Activated CD8-positive, alpha-beta memory T cell treated with anti-CD3 and anti-CD28 coated beads for 24 hours (primary cell): ENCODE results near the gene LTBP3.
"Not testable (repeated sequence)": the region's sequence is repeated elsewhere in the genome, so short reads cannot be mapped to it uniquely, and the experiment has no call there.

Source experiments
- DNase-seq: peaks from one replicate; pipeline ENCODE4 v3.0.0-alpha.2; 2020

The LTBP3 gene

DNA sequence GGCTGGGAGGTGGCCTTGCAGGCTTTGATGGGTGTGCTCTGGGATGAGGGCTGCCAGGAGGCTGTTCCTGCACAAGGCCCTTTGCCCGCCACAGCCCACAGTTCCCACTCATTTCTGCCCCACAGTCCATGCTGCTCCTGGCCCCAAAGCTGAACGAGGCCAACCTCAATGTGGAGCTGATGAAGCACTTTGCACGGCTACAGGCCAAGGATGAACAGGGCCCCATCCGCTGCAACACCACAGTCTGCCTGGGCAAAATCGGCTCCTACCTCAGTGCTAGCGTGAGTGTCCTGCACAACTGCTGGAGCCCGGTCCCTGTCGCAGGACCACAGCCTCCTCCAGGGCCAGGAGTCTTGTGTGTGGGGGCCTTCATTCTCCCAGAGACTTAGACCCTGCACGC lies 23.1 kb downstream of the LTBP3 start:
- no peak for DNase-seq

DNA sequence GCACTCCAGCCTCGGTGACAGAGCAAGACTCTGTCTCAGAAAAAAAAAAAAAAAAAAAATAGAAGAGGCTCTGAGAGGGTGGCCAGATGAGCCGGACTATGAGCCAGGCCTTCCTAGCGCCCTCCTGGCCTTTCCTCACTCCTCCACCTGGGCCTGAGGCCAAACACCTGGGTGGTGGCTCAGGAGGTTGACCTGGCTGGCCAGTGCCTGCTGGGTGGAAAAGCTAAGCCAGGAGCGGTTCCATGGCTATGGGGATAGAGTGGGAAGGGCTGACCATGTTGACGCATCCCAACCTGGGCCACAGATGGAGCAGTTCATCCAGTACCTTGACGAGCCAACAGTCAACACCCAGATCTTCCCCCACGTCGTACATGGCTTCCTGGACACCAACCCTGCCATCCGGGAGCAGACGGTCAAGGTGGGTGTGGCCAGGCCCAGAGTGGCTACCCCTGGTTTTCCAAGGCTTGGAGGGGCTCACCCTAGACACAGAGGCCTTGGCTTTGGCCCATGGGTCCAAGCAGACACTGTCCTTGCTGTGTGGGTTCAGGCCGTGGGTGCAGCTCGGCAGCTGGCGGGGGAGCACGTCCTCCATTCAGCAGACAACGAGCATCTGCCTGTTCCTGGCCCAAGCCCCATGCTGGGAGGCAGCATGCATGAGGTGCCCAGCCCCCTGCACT lies 25.6 kb downstream of the LTBP3 start:
- DNase-seq, result no peak

DNA sequence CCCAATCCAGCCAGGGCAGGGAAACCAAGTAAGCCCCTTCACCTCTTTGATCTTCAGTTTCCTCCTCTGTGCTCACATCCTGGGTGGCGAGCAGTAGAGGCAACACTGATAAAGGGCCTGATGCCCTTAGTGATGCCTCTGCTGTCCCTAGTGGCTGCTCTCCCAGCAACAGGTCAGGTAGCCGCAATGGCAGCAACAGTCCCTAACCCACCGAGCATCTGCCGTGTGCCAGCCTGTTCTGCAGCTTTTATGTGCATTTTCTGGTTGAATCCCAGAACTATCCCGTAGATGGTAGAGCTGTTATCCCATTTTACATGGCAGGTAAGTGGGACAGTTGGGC lies 28.0 kb downstream of the LTBP3 start:
- DNase-seq, result no peak

DNA sequence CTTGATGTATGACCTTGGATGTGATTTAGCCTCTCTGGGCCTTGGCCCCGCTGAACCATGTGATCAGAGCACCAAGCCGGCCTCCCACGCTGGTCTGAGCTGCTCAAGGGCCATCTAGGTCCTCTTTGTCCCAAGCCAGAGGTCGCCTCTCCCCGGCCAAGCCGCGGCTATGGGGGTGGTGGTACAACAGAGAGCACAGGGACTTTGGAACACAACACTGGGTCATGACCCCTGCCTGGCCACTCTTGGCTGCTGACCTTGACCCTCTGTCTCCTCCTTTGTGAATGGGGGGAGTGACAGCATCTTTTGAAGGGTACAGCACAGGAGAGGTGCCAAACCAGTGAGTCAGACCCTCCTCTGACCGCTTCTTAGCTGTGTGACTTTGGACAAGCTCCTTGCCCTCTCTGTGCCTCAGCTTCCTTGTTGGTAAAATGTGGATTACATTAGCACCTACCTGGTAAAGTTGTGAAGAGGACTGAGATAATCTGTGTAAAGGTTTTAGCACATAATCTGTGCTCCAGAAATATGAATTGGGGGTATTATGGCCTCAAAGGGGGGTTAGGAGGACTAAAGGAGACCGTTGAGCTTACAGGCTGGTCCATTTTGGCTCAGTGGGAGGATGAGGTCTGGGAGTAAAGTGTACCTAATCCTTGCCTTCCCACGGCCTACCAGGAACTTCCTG lies 28.5 kb downstream of the LTBP3 start:
- no peak for DNase-seq

DNA sequence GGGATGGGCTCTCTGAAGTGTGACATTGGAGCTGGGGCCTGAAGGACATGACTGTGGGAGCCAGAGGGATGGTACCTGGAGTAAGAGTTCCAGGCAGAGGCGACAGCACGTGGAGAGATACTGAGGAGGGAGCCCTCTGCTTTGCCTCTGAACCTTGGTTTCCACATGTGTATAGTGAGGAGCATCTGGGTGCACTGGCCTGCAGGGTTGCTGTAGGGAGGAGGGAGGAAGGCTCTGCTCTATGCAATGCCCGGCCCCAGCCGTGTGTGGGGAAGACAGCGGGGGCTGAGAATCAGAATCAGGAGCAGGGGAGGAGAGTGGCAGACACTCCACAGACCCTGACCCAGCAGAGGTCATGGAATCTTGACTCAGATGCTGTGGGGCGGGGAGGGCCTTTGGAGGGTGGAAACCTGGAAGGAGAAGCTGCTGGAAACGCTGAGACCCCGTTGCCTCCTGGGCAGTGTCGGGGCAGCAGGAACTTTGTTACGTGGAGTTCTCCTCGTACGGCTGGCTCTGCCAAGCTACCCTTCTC lies 29.3 kb downstream of the LTBP3 start:
- DNase-seq, result no peak

DNA sequence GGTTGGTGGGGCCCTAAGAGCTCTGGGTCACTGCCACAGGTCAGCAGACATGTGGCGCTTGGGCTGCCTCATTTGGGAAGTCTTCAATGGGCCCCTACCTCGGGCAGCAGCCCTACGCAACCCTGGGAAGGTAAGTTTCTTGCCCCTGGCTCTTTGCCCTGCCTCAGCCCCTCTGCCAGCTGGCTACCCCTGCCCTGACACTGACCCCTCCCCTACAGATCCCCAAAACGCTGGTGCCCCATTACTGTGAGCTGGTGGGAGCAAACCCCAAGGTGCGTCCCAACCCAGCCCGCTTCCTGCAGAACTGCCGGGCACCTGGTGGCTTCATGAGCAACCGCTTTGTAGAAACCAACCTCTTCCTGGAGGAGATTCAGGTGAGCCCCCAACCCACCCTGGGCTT lies 31.4 kb downstream of the LTBP3 start:
- no peak for DNase-seq

DNA sequence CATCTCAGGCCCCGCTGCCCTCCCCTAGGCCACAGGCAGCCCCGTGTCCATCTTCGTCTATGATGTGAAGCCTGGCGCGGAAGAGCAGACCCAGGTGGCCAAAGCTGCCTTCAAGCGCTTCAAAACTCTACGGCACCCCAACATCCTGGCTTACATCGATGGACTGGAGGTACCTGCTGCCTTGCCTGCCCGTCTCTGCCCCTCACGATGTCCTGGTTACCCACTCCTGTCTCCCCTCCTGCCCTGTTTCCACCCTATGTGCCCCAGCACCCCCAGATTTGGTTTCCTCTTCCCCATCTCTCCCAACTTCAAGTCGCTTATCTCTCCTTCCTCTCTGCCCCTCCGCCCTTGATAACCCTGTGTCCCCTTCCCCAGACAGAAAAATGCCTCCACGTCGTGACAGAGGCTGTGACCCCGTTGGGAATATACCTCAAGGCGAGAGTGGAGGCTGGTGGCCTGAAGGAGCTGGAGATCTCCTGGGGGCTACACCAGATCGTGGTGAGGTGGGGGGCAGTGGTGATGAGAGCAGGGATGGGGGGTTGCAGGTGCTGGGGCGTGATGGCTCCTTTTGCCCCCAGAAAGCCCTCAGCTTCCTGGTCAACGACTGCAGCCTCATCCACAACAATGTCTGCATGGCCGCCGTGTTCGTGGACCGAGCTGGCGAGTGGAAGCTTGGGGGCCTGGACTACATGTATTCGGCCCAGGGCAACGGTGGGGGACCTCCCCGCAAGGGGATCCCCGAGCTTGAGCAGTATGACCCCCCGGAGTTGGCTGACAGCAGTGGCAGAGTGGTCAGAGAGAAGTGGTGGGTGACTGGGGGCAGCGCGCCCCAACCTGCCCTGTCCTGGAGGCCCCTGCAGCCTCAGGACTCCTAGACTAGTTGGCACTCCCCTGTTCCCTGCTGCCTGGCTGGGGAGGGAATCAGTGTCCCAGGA lies 32.3 kb downstream of the LTBP3 start:
- DNase-seq, result no peak

DNA sequence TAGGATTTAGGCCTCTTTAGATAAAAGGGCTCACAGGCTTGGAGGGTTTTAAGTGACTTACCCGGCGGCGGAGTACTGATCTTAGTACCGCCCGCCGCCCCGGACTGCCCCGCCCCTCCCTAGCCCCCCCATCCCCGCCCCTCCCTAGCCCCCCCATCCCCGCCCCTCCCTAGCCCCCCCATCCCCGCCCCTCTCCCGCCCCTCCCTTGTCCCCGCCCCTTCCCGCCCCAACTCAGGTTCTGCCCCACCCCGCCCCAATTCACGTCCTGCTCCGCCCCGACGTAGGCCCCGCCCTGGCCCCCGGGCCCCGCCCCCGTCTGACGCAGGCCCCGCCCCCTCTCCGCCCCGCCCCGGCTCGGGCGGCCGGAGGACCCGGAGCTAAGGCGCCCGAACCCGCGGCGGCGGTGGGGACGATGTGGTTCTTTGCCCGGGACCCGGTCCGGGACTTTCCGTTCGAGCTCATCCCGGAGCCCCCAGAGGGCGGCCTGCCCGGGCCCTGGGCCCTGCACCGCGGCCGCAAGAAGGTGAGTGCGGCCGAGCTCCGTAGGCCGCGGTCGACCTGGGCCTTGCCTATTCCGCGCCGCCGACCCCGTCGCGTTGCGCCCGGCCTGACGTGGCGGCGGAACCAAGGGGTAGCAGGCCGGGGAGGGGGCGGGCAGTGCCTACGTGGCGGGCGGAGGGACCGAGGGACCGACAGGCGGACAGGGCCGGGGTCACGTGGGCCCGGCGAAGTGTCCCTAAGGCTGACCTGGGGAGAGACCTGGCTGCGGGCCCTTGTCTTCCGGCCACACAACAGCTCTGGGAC lies 33.2 kb downstream of the LTBP3 start, which contains the start of gene SCYL1:
Gene SCYL1, plus strand, starts transcription at position 343 of the 805 bp plus-strand sequence. Its CDS starts 71 bp downstream, at position 414.
- DNase-seq, result peak; percentile 91

DNA sequence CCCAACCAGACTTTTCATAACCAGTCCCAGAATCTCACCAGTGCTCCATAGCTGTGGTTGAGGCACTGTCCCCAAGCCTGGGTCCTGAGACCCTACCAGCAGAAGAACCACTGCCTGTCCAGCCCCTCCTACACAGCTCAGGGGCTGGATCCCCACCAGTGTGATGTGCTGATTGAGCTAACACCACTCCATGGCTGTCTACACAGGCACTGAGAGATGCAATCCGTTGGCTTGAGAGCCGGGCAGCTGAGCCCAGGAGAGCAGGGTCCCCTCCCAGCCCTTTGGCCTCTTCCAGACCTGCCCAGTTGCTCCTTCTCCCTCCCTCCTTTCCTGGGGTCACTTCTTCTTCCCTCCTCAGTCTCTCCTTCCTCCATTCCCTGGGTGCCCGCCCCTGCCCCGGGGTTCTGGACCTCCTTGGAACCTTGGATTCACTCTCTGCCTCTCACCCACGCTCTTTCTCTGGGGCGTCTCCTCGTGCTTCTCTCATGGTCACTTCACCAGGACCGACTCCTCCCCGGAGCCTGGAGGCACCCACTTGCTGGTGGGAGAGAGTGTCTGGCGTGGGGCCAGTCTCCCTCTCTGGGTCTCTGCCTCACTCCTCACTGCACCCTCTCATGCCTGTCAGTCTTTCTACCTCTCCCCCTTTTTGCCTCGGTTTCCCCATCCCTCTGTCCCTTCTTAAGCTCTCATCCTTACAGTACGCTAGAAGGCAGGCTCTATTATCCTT lies 34.0 kb downstream of the LTBP3 start:
- DNase-seq, result no peak

DNA sequence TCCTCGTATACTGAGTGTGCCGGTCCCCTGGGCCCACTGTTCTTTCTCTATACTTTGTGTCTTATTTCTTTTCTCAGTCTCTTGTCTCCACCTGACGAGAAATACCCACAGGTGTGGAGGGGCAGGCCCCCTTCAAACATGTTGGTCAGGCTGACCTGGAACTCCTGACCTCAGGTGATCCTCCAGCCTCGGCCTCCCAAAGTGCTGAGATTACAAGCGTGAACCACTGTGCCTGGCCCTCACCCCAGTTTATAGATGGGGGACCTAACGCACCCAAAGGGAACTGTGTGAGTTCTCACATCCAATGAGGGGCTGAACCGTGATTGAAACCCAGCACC lies 34.6 kb downstream of the LTBP3 start:
- DNase-seq, result not testable (repeated sequence)

DNA sequence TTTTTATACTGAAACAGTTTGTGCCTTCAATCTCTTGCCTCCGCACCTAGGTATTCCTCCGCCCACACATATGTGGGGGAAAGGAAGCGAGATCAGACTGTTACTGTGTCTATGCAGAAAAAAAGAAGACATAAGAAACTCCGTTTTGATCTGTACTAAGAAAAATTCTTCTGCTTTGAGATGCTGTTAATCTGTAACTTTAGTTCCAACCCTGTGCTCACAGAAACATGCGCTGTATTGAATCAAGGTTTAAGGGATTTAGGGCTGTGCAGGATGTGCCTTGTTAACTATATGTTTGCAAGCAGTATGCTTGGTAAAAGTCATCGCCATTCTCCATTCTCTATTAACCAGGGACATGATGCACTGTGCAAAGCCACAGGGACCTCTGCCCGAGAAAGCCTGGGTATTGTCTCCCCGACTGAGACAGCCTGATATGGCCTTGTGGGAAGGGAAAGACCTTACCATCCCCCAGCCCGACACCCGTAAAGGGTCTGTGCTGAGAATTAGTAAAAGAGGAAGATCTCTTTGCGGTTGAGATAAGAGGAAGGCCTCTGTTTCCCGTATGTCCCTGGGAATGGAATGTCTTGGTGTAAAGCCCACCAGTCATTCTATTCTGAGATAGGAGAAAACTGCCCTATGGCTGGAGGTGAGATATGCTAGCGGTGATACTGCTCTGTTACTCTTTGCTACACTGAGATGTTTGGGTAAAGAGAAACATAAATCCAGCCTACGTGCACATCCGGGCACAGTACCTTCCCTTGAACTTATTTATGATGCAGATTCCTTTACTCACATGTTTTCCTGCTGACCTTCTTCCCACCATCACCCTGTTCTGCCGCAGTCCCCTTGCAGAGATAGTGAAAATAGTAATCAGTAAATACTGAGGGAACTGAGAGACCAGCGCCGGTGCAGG lies 35.2 kb downstream of the LTBP3 start:
- DNase-seq, result not testable (repeated sequence)

DNA sequence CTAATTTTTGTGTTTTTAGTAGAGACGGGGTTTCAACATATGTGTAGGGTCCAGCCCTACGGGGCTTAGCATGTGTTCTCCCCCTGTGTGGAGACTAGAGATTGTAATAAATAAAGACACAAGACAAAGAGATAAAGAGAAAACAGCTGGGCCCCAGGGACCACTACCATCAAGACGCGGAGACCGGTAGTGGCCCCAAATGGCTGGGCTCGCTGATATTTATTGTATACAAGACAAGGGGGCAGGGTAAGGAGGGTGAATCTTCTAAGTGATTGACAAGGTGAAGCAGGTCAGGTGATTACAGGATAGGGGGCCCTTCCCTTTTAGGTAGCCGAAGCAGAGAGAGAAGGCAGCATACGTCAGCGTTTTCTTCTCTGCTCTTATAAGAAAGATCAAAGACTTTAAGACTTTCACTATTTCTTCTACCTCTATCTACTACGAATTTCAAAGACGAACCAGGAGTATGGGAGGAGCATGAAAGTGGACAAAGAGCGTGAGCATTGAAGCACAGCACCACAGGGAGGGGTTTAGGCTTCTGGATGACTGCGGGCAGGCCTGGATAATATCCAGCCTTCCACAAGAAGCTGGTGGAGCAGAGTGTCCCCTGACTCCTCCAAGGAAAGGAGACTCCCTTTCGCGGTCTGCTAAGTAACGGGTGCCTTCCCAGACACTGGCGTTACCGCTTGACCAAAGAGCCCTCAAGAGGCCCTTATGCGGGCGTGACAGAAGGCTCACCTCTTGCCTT lies 36.2 kb downstream of the LTBP3 start:
- DNase-seq, result not testable (repeated sequence)

DNA sequence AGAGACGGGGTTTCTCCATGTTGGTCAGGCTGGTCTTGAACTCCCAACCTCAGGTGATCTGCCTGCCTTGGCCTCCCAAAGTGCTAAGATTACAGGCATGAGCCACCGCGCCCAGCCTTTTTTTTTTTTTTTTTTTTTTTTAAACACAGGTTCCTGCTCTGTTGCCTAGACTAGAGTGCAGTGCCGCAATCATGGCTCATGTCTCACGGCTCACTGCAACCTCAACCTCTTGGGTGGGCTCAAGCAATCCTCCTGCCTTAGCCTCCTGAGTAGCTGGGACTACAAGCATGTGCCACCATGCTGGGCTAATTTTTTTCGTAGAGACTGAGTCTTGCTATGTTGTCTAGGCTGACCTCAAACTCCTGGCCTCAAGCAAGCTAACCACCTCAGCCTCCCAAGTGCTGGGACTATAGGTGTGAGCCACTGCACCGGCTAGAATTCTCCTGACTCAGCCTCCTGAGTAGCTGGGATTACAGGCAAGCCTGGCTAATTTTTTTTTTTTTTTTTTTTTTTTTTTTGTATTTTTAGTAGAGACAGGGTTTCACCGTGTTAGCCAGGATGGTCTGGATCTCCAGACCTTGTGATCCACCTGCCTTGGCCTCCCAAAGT lies 39.1 kb downstream of the LTBP3 start:
- DNase-seq, result not testable (repeated sequence)

DNA sequence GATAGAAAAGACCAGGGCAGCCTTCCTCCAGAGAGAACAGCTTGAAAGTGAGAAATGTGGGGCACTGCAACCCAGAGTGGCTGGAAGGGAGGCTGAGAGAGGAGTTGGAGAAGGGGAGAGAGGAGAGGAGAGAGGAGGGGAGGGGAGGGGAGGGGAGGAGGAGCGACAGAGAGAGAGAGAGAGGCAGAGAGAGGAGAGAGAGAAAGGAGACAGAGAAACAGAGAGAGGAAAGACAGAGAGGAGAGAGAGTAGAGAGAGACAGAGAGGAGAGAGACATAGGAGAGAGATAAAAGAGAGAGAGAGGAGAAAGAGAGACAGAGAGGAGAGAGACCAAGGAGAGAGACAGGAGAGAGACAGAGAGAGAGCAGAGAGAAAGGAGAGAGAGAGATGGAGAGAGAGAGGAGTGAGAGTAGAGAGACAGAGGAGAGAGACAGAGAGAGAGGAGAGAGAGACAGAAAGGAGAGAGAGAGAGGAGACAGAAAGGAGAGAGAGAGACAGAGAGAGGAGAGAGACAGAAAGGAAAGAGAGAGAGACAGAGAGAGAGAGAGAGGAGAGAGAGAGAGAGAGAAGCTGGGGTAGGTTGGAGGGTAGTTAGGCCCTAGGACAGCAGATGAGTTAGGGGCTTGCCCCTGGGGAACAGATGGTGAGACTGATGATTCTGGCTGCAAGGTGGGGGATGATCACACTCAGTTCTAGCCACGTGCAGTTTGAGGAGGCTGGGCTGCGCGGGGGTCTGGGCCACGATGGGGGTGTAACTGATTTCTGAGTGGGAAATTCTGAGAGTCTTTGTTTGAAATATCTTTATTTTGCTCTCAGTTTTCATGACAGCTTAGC lies 41.8 kb downstream of the LTBP3 start:
- no peak for DNase-seq

DNA sequence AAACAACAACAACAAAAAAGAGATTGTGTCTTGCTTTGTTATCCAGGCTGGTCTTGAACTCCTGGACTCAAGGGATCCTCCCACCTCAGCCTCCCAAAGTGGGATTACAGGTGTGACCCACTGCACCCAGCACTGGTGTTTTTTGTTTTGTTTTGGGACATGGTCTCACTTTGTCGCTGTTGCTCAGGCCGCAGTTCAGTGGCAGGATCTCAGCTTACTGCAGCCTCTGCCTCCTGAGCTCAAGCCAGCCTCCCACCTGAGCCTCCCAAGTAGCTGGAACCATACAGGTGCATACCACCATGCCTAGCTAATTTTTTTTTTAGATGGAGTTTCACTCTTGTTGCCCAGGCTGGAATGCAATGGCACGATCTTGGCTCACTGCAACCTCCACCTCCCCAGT lies 45.8 kb downstream of the LTBP3 start:
- DNase-seq, result not testable (repeated sequence)

DNA sequence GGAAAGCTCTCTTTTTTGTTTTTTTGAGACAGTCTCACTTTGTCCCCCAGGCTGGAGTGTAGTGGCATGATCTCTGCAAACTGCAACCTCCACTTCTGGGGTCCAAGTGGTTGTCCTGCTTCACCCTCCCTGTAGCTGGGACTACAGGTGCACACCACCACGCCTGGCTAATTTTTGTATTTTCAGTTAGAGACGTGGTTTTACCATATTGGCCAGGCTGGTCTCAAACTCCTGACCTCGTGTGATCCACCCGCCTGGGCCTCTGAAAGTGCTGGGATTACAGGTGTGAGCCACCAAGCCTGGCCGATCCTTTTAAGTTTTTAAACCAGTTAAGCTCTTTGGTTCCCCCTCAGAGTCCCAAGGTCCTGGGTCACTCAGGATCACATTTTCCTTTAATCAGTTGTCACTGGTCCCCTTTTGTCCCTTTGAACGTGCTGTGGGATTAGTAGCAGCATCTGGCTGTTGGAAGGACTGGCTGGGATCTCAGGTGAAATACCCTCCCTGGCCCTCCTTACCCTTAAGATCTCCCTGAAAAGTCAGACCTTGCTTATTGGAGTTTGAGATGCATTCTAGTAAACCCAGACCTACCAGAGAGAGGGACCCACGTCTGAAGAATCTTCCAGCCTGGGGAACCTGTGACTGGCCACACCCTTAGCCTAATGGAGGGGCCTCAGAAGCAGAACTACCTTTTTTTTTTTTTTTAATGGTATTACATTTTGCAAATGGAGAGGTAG lies 51.2 kb downstream of the LTBP3 start:
- peak; percentile 76 for DNase-seq

DNA sequence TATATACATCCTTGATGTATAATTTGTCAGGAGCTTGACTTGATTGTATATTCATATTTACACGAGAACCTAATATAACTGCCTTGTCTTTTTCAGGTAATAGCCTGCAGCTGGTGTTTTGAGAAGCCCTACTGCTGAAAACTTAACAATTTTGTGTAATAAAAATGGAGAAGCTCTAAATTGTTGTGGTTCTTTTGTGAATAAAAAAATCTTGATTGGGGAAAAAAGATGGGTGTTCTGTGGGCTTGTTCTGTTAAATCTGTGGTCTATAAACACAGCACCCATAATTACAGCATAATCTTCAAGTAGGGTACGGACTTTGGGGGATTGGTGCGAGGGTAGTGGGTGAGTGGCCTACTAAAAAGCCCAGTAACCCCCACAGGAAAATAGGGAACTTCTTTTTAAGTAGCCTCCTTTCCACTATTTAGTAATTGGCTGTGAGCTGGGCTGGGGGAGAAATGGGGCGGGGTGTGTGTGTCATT lies 51.8 kb downstream of the LTBP3 start:
- DNase-seq, result no peak
